GM10266 (cell line): ENCODE results near the gene PYGO2.
"Not testable (repeated sequence)": the region's sequence is repeated elsewhere in the genome, so short reads cannot be mapped to it uniquely, and the experiment has no call there.

Source experiments
- DNase-seq: peaks from one replicate; pipeline ENCODE4 v3.0.0; 2012; ENCODE audit errors: extremely low spot score
- TF ChIP-seq, protein P1 (sequence below): IDR thresholded peaks from 2 replicates; pipeline ENCODE4 v1.5.1; 2012; ENCODE audit warnings: mild to moderate bottlenecking, low read depth; ENCODE audit not compliant: control insufficient read depth, insufficient read depth; ENCODE audit errors: missing control alignments

Gene PYGO2

DNA sequence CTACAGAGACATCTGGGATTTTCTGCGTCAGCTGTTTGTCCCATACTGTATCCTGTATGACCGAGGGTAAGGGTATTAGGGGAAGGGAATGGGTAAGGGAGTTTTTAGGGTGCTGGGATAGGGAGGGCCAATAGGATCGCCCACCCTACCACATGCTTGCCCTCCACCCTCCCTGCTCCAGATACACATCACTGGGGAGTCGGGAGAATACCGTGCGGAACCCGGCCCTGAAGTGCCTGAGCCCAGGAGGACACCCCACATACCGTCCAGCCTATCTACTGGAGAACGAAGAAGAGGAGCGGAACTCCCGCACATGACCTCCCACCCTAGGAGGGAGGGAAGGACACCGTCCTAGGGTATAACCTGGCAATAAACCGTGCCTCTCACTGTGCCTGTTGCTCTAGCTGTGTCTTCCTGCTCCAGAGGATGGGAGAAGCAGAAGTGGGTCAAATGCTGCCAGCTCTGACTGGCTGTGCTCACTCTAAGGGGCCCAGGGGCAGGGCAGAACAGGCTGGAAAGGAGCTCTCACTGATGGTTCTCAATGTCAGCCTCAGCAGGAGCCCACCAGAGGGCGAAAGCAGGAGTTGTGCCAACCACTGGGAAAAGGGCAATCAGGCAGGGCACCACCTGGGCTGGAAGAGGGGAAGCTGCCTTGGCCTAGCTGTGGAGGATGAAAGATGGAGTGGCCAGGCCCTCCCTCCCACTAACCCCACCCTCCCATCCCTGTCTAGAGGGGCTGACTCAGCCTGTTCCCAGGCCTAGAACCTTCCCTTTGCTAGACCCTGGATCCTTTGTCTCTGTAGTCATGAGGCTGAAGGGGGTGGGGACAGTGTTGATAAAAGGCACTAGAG lies 31.4 kb upstream of the PYGO2 start:
- no peak for DNase-seq
- TF ChIP-seq, protein P1, sequence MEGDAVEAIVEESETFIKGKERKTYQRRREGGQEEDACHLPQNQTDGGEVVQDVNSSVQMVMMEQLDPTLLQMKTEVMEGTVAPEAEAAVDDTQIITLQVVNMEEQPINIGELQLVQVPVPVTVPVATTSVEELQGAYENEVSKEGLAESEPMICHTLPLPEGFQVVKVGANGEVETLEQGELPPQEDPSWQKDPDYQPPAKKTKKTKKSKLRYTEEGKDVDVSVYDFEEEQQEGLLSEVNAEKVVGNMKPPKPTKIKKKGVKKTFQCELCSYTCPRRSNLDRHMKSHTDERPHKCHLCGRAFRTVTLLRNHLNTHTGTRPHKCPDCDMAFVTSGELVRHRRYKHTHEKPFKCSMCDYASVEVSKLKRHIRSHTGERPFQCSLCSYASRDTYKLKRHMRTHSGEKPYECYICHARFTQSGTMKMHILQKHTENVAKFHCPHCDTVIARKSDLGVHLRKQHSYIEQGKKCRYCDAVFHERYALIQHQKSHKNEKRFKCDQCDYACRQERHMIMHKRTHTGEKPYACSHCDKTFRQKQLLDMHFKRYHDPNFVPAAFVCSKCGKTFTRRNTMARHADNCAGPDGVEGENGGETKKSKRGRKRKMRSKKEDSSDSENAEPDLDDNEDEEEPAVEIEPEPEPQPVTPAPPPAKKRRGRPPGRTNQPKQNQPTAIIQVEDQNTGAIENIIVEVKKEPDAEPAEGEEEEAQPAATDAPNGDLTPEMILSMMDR: no peak

DNA sequence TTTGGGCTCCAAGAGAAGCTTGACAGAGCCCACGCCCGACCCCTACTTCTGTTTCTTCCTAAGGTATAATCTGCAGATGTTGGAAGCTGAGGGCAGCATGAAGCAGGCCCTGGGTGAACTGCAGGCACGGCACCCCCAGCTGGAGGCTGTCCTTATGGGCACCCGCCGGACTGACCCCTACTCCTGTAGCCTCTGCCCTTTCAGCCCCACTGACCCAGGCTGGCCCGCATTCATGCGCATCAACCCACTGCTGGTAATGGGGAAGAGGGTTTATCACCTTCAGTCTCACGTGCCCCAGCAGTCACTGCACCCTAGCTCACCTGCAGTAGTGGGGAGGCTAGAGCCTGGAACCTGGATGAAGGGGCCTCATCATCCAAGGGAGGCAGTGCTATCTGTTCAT lies 28.7 kb upstream of the PYGO2 start:
- DNase-seq: no peak
- TF ChIP-seq, protein P1: no peak

- TF ChIP-seq, protein P1: no peak
- no peak for DNase-seq
These were observed 27.7 kb upstream of the PYGO2 start for GRCh38 chr1:154989195-154989860.

- TF ChIP-seq, protein P1: peak; percentile 31
- DNase-seq: no peak
These were observed 26.7 kb upstream of the PYGO2 start for GRCh38 chr1:154988058-154988954.

DNA sequence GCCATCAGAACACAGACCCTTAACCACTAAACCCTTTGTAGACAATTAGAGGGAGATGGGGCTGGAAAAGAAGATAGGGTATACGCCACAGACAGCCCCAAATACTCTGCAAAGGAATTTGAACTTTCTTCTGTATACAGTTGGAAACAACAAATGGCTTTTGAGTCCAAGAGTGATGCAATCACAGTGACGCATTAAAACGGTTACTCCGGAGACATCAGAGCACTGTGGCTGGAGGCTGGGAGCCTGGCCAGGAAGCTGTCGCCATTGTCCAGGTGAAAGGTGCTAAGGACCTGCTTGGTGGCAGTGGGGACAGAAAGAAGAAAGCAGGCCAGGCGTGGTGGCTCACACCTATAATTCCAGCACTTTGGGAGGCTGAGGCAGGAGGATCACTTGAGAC lies 25.7 kb upstream of the PYGO2 start:
- no peak for DNase-seq
- TF ChIP-seq, protein P1: no peak

- not testable (repeated sequence) for DNase-seq
These were observed 25.2 kb upstream of the PYGO2 start for GRCh38 chr1:154986736-154987135.

- DNase-seq: no peak
- TF ChIP-seq, protein P1: no peak
These were observed 22.3 kb upstream of the PYGO2 start for GRCh38 chr1:154983776-154984466.
